Activated naive CD8-positive, alpha-beta T cell treated with anti-CD3 and anti-CD28 coated beads, Interleukin-2, amount 50 U/mL, for 16 hours (primary cell): Measurements from ENCODE around the gene ARHGEF10L.

ENCODE experiments used
- DNase-seq: peaks from one replicate; pipeline ENCODE4 v3.0.0-alpha.2; 2020; ENCODE audit warnings: low read depth, low spot score

The ARHGEF10L gene

GRCh38 chr1:17567582-17567981, 28.1 kb downstream of the ARHGEF10L start:
- DNase-seq: no peak

GRCh38 chr1:17568014-17568900, 28.8 kb downstream of the ARHGEF10L start:
- no peak for DNase-seq

- DNase-seq: no peak
Measured at GRCh38 chr1:17569200-17570139, 30.0 kb downstream of the ARHGEF10L start.

GRCh38 chr1:17570228-17570627, 30.7 kb downstream of the ARHGEF10L start:
- DNase-seq: no peak

GRCh38 chr1:17572264-17572985, 32.9 kb downstream of the ARHGEF10L start:
- DNase-seq: no peak

GRCh38 chr1:17573518-17574041, 34.1 kb downstream of the ARHGEF10L start:
- DNase-seq: no peak

GRCh38 chr1:17574516-17574915, 35.0 kb downstream of the ARHGEF10L start:
- DNase-seq: no peak

- DNase-seq: no peak
Measured at GRCh38 chr1:17575797-17576518, 36.5 kb downstream of the ARHGEF10L start.

- DNase-seq: no peak
Measured at GRCh38 chr1:17576519-17576853, 37.0 kb downstream of the ARHGEF10L start.

- no peak for DNase-seq
Measured at GRCh38 chr1:17577907-17578297, 38.4 kb downstream of the ARHGEF10L start.

- no peak for DNase-seq
Measured at GRCh38 chr1:17579951-17580939, 40.7 kb downstream of the ARHGEF10L start.

- no peak for DNase-seq
Measured at GRCh38 chr1:17581389-17582123, 42.1 kb downstream of the ARHGEF10L start.

GRCh38 chr1:17582124-17582774, 42.8 kb downstream of the ARHGEF10L start:
- no peak for DNase-seq

GRCh38 chr1:17584539-17584938, 45.0 kb downstream of the ARHGEF10L start:
- DNase-seq: no peak

- no peak for DNase-seq
Measured at GRCh38 chr1:17585266-17585987, 45.9 kb downstream of the ARHGEF10L start.

- no peak for DNase-seq
Measured at GRCh38 chr1:17586172-17586964, 46.9 kb downstream of the ARHGEF10L start.

GRCh38 chr1:17587693-17588047, 48.2 kb downstream of the ARHGEF10L start:
- no peak for DNase-seq
